AG04450 (cell line): ENCODE results near the gene OSBPL6. TPM values are rescaled to one million over a fixed set of nuclear protein-coding genes. Genes with fewer than 3 reads are reported as not detected.

ENCODE experiments used
- CTCF ChIA-PET: fragments of 300-600, 350-600 bp; formaldehyde crosslinking; extraction: SDS; loops from one replicate; lab custom pipeline; 2022; ENCODE audit warnings: antibody characterized with exemption, inconsistent platforms; lab: Charles Lee
- POLR2A ChIA-PET: fragments of 350-600 bp; formaldehyde crosslinking; extraction: SDS; loops from one replicate; lab custom pipeline; 2021; ENCODE audit warnings: antibody characterized with exemption, inconsistent platforms; lab: Yijun Ruan, JAX
- DNase-seq: peaks from one replicate; pipeline ENCODE4 v3.0.0-alpha.2; 2011; ENCODE audit warnings: low read depth, low spot score
- H3K27ac ChIP-seq: one replicate; pipeline ENCODE4 v1.5.1; 2012; ENCODE audit warnings: low read depth, low read length, control low read depth
- H3K27me3 ChIP-seq: one replicate; pipeline ENCODE4 v1.6.0; 2012; ENCODE audit warnings: low read length; ENCODE audit not compliant: control insufficient read depth, insufficient read depth
- H3K4me3 ChIP-seq: 2 replicates; pipeline ENCODE4 v1.5.1; 2011; ENCODE audit warnings: mild to moderate bottlenecking, low read depth, low read length, control low read depth
- H3K9me3 ChIP-seq: 2 replicates; pipeline ENCODE4 v1.5.1; 2012; ENCODE audit warnings: low read length; ENCODE audit not compliant: control insufficient read depth, insufficient read depth
- polyA plus RNA-seq: library from polyadenylated mRNA; depleted of rRNA; stranded (reverse); fragments of >200 nt; gene quantifications from 2 replicates; pipeline ENCODE4 v1.2.3, GENCODE V29; 2011
- TF ChIP-seq, protein P1 (sequence below): IDR thresholded peaks from 2 replicates; pipeline ENCODE4 v1.5.1; 2011; ENCODE audit warnings: low read depth, low read length, control low read depth, inconsistent platforms

Gene OSBPL6
- polyA plus RNA-seq, 1 experiment: 5.0 TPM

DNA sequence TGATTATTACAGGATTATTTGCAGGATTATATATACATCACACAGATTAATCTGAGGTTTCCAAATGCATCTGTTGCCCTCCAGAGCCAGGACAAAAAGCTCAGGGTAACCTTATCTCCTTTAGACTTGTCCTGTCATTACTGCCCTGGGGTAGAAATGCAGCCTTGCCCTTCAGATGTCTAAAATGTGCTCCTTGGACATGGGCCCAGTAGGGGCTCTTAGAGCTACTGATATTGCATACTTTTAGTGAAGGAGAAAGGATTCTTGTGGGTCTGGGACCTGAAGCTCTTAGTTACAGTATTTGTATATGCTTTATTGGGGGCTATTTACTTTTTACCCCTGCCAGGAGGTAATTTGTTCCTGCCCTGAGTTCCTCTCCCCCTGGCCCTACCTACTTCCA lies 200.5 kb downstream of the OSBPL6 start:
- no peaks in the 10 kb centered on the region for H3K9me3 ChIP-seq
- POLR2A ChIA-PET: no interaction called here
- TF ChIP-seq, protein P1, sequence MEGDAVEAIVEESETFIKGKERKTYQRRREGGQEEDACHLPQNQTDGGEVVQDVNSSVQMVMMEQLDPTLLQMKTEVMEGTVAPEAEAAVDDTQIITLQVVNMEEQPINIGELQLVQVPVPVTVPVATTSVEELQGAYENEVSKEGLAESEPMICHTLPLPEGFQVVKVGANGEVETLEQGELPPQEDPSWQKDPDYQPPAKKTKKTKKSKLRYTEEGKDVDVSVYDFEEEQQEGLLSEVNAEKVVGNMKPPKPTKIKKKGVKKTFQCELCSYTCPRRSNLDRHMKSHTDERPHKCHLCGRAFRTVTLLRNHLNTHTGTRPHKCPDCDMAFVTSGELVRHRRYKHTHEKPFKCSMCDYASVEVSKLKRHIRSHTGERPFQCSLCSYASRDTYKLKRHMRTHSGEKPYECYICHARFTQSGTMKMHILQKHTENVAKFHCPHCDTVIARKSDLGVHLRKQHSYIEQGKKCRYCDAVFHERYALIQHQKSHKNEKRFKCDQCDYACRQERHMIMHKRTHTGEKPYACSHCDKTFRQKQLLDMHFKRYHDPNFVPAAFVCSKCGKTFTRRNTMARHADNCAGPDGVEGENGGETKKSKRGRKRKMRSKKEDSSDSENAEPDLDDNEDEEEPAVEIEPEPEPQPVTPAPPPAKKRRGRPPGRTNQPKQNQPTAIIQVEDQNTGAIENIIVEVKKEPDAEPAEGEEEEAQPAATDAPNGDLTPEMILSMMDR: no peak
- H3K27me3 ChIP-seq: no peaks in the 10 kb centered on the region
- no peak for DNase-seq
- H3K4me3 ChIP-seq: no peak overlapping the region
- no peak overlapping the region for H3K27ac ChIP-seq
- CTCF ChIA-PET: interaction anchor here (0.7 to 18.2 kb wide), 13 partner anchors 11 to 412 kb away, joined by 3 to 389 read pairs (median 4); partner anchors contain the start of gene RBM45

DNA sequence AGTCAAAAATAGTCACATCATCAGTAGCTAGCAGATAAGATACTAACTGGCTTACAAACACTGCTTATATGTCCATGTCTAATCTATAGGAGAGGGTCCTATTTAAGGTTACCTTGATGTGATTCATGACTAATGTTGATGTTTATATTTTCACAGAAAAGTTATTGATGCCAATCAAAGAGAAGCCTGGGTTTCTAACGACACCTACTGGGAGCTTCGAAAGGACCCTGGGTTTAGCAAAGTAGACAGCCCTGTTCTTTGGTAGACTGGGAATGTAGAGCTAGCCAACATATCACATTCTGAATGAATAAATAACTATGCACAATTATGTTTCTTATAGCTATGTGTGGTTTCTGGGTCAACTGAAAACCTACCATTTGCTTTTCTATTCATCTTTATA lies 201.0 kb downstream of the OSBPL6 start:
- H3K4me3 ChIP-seq: no peak overlapping the region
- ChIA-PET CTCF (interaction anchor here (0.7 to 18.2 kb wide), 13 partner anchors 10 to 283 kb away, joined by 3 to 389 read pairs (median 4); partner anchors contain the start of gene RBM45), POLR2A (no interaction called here)
- no peaks in the 10 kb centered on the region for H3K27me3 ChIP-seq
- no peaks in the 10 kb centered on the region for H3K9me3 ChIP-seq
- TF ChIP-seq, protein P1: no peak
- H3K27ac ChIP-seq: no peak overlapping the region
- no peak for DNase-seq

DNA sequence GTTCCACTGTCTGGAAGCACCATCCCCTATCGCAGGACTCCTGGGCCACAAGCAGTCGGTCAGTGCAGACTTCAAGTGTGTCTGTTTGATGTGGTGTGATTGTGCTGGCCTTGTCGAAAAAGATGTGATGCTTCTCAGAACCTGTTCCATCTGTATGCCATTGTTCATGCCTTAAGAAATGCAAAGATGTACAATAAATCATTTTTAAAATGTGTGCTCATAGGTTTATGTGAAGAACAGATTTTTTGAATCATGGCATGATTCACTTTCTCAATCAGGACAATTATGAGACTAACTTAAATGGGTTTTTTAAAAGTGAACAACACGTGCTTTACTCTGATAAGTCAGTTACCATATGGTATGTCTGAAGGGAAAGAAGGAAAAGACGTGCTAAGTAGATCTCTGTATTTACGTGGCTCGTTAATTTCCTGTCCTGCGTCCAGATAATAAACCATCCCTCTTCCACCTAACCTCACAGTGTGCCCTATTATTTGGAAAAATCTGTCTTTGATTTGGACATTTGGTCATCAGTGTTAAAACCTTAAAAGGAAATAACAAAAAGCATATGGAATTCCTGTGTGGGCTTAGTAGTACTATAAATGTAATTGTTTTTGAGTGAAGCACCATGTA lies 201.7 kb downstream of the OSBPL6 start:
- TF ChIP-seq, protein P1: 0 out of 2 replicates have a peak, but pooled peaks have one; percentile 3
- no peak for DNase-seq

DNA sequence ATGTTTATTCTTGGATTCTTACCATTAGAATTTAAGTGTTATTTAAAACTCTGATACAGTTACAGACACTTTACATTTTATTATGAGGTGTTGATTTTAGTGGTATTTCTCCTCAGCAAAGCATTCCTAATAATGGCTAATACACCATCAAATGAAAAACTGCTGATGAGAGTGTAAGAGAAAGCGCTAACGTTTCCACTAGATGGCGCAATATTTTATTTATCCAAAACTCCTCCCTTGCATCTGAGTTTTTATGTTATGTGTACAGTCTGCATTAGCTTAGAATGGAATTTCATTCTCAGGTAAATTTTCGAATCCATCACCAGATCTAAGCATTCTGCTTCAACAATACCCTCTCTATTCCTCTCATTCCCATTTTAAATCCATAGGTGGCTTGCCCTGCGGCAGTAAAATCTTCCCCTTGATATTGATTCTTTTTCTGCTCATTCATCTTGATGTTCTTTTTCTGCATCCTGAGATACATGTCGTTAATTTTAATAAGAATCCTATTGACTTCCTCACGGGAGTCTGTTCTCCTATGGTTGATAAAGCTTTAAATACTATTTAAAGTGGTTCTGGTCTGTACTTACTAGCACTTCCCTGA lies 202.8 kb downstream of the OSBPL6 start:
- H3K27me3 ChIP-seq: no peaks in the 10 kb centered on the region
- H3K27ac ChIP-seq: no peak overlapping the region
- ChIA-PET POLR2A (no interaction called here), CTCF (interaction anchor here (0.6 to 18.2 kb wide), 33 partner anchors 8 to 291 kb away, joined by 3 to 389 read pairs (median 4); partner anchors contain the start of gene RBM45)
- no peak overlapping the region for H3K4me3 ChIP-seq
- TF ChIP-seq, protein P1: peak; percentile 69
- H3K9me3 ChIP-seq: no peaks in the 10 kb centered on the region
- DNase-seq: no peak

More for the DNA sequence above, 201.7 kb downstream of the OSBPL6 start:
- Histone ChIP-seq H3K27me3 (no peaks in the 10 kb centered on the region), H3K27ac (no peak overlapping the region), H3K4me3 (no peak overlapping the region), H3K9me3 (no peaks in the 10 kb centered on the region)
- ChIA-PET POLR2A (no interaction called here), CTCF (interaction anchor here (0.6 to 18.2 kb wide), 23 partner anchors 9 to 424 kb away, joined by 3 to 389 read pairs (median 4); partner anchors contain the start of gene RBM45)

DNA sequence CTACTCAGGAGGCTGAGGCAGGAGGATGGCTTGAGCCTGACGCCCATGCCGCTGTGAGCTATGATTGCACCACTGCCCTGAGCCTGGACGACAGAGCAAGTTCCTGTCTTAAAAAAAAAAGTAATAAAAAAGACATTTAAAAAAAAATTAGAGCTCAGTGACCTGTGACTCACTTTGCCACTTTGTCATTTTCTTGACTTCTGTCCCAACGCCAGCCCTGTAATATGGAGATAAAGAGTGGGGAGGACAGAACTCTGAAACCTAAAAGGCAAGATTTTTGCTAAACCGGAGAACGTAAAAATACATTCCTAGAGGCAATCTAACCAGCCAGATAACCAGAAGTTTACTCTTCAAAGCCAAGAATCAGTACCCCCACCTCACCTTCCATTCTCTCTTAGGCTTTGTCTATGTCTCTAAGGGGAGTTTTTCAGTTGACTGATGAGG lies 207.7 kb downstream of the OSBPL6 start:
- H3K9me3 ChIP-seq: no peaks in the 10 kb centered on the region
- H3K4me3 ChIP-seq: no peak overlapping the region
- ChIA-PET CTCF (interaction anchor here (1.0 to 18.2 kb wide), 3 partner anchors 11 to 290 kb away, joined by 3 to 389 read pairs (median 4); partner anchors contain the start of gene RBM45), POLR2A (interaction anchor here (0.6 kb wide), 1 partner anchor 12 kb away, joined by 3 read pairs; no protein-coding TSS in a partner anchor)
- no peaks in the 10 kb centered on the region for H3K27me3 ChIP-seq
- TF ChIP-seq, protein P1: no peak
- no peak overlapping the region for H3K27ac ChIP-seq
- DNase-seq: no peak
